Spleen (tissue), 7 donors: ENCODE measurements around the gene CHPF.

Experiments
- POLR2A ChIP-seq, 3 donors: fragments of 450-650 bp; IDR thresholded peaks; one replicate each; pipeline ENCODE4 v1.5.1; 2017; ENCODE audit warnings: antibody characterized with exemption in 3 of 3, mild to moderate bottlenecking in 1 of 3
- POLR2AphosphoS5 ChIP-seq, 3 donors: sonication (generic); formaldehyde crosslinking; IDR thresholded peaks; one replicate each; pipeline ENCODE4 v1.5.1; 2017; ENCODE audit warnings: antibody characterized with exemption in 3 of 3
- TF ChIP-seq, protein P1 (sequence below), 11 experiments: fragments of 200-600 bp in 7 of 11; fragments of 450-650 bp in 4 of 11; sonication (generic) in 4 of 11; IDR thresholded peaks in 8 of 11; conservative IDR thresholded peaks in 3 of 11; 1 replicate in 7 of 11; 2 replicates in 4 of 11; pipeline versions ENCODE4 v1.4.0 to v1.8.0; 2016 to 2021; ENCODE audit warnings: antibody characterized with exemption in 11 of 11, inconsistent platforms in 4 of 11, mild to moderate bottlenecking in 1 of 11
- donor health status: DM: no; HTN: no; CAD: no; lungs with moderate emphysema.
- donor health status: DM: no; HTN: no; CAD: no.
- donor health status: DM: no; HTN: no; CAD: no.

DNA sequence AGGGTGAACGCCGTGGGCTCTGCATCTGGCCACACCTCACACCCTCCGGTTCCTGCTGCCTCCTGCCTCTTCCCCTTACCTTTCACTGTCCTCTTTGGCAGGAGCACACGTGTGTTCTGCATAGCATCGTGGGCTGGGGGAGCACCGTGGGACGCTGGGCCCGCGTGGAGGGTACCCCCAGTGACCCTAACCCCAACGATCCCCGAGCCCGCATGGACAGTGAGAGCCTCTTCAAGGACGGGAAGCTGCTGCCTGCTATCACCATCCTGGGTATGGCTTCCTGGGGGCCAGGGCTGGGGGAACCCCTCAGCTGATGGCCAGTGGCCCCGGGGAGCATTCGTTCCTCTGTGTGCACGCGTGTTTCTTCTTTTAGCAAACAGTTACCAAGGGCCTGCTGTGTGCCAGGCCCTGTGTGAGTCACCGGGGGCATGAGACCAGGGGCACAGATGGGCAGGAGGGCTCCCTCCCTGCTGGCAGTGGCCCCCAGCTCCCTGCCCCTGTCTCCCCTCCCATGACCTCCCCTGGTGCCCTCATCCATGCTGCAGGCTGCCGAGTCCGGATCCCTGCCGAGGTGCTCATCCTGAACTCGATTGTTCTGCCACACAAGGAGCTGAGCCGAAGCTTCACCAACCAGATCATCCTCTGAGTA is 37.3 kb downstream of the CHPF start:
- no peak for TF ChIP-seq POLR2AphosphoS5 (IDR thresholded peaks at IDR 0.05)
- TF ChIP-seq, protein P1, sequence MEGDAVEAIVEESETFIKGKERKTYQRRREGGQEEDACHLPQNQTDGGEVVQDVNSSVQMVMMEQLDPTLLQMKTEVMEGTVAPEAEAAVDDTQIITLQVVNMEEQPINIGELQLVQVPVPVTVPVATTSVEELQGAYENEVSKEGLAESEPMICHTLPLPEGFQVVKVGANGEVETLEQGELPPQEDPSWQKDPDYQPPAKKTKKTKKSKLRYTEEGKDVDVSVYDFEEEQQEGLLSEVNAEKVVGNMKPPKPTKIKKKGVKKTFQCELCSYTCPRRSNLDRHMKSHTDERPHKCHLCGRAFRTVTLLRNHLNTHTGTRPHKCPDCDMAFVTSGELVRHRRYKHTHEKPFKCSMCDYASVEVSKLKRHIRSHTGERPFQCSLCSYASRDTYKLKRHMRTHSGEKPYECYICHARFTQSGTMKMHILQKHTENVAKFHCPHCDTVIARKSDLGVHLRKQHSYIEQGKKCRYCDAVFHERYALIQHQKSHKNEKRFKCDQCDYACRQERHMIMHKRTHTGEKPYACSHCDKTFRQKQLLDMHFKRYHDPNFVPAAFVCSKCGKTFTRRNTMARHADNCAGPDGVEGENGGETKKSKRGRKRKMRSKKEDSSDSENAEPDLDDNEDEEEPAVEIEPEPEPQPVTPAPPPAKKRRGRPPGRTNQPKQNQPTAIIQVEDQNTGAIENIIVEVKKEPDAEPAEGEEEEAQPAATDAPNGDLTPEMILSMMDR (IDR thresholded peaks at IDR 0.05 in 8 of 11, conservative IDR thresholded peaks at IDR 0.05 in 3 of 11), result no peak
- no peak for TF ChIP-seq POLR2A (IDR thresholded peaks at IDR 0.05)
